HG03097 (cell line): ENCODE measurements around the gene UPP2.

Experiments used
- ATAC-seq: cut with Tn5 transposase; IDR thresholded peaks from one replicate; pipeline ENCODE4 v1.9.1; 2021; ENCODE audit not compliant: unreplicated experiment, low FRiP score

UPP2 gene

GRCh38 chr2:158101384-158101926 is at the start of gene UPP2:
Gene UPP2, plus strand, starts transcription at chr2:158101876. Its CDS starts 188 bp downstream, at chr2:158102064.
- ATAC-seq = no peak

- no peak for ATAC-seq
These were observed 48.9 kb upstream of the UPP2 start for GRCh38 chr2:158052761-158053160.

- ATAC-seq = no peak
These were observed 44.8 kb upstream of the UPP2 start for GRCh38 chr2:158056875-158057274.

GRCh38 chr2:158060160-158060834 is 41.4 kb upstream of the UPP2 start:
- ATAC-seq = no peak

GRCh38 chr2:158060835-158061435 is 40.7 kb upstream of the UPP2 start:
- ATAC-seq = no peak

- ATAC-seq = no peak
These were observed 39.9 kb upstream of the UPP2 start for GRCh38 chr2:158061763-158062162.

GRCh38 chr2:158066046-158066713 is 35.5 kb upstream of the UPP2 start:
- no peak for ATAC-seq

- no peak for ATAC-seq
These were observed 30.7 kb upstream of the UPP2 start for GRCh38 chr2:158071018-158071417.

GRCh38 chr2:158072361-158072760 is 29.3 kb upstream of the UPP2 start:
- no peak for ATAC-seq

GRCh38 chr2:158079672-158080071 is 22.0 kb upstream of the UPP2 start:
- no peak for ATAC-seq

GRCh38 chr2:158088093-158088492 is 13.6 kb upstream of the UPP2 start:
- no peak for ATAC-seq

GRCh38 chr2:158089322-158089721 is 12.4 kb upstream of the UPP2 start:
- ATAC-seq = no peak

GRCh38 chr2:158091647-158092046 is 10.0 kb upstream of the UPP2 start:
- no peak for ATAC-seq

- no peak for ATAC-seq
These were observed 7.1 kb upstream of the UPP2 start for GRCh38 chr2:158094487-158095092.

GRCh38 chr2:158095269-158095668 is 6.4 kb upstream of the UPP2 start:
- ATAC-seq = no peak

GRCh38 chr2:158095912-158096311 is 5.8 kb upstream of the UPP2 start:
- ATAC-seq = no peak

GRCh38 chr2:158097481-158097880 is 4.2 kb upstream of the UPP2 start:
- ATAC-seq = no peak

- ATAC-seq = no peak
These were observed 3.5 kb upstream of the UPP2 start for GRCh38 chr2:158098178-158098577.

GRCh38 chr2:158099716-158100115 is 2.0 kb upstream of the UPP2 start:
- ATAC-seq = no peak

GRCh38 chr2:158100411-158100810 is 1.3 kb upstream of the UPP2 start:
- ATAC-seq = no peak

GRCh38 chr2:158102446-158102845 is 770 bp downstream of the UPP2 start:
- no peak for ATAC-seq
